Kidney (tissue), 14 donors: ENCODE results near the gene FOS. TPM values are rescaled to one million over a fixed set of nuclear protein-coding genes. Genes with fewer than 3 reads are reported as not detected.

ENCODE experiments used
- DNase-seq, 5 donors: peaks; one replicate each; pipeline ENCODE4 v3.0.0-alpha.2; 2013 to 2020
- FAIRE-seq: peaks from 2 replicates; lab custom pipeline; 2012; peaks lifted over from hg19 to GRCh38; lab: Jason Lieb, UNC
- H3K27ac ChIP-seq, 2 donors: one replicate each; pipeline ENCODE4 v1.7.0; 2013; ENCODE audit warnings: low read depth in 2 of 2, low read length in 2 of 2, inconsistent platforms in 1 of 2
- H3K27me3 ChIP-seq: one replicate; pipeline ENCODE4 v1.7.1; 2013; ENCODE audit warnings: low read length, inconsistent platforms; ENCODE audit not compliant: control insufficient read depth, insufficient read depth
- H3K36me3 ChIP-seq, 3 donors: one replicate each; pipeline versions ENCODE4 v1.7.0 to v1.7.1; 2013; ENCODE audit warnings: low read length in 3 of 3, control low read depth in 1 of 3, inconsistent platforms in 1 of 3; ENCODE audit not compliant: insufficient read depth in 3 of 3, control insufficient read depth in 2 of 3
- H3K4me1 ChIP-seq, 3 donors: one replicate each; pipeline versions ENCODE4 v1.7.0 to v1.7.1; 2013; ENCODE audit warnings: low read length in 3 of 3, inconsistent platforms in 1 of 3, low read depth in 1 of 3; ENCODE audit not compliant: control insufficient read depth in 2 of 3, insufficient read depth in 2 of 3
- H3K4me3 ChIP-seq, 3 donors: one replicate each; pipeline versions ENCODE4 v1.7.0 to v1.8.1; 2013; ENCODE audit warnings: low read length in 3 of 3, control low read depth in 1 of 3, inconsistent platforms in 1 of 3
- H3K9ac ChIP-seq, 3 donors: one replicate each; pipeline versions ENCODE4 v1.7.0 to v1.7.1; 2013; ENCODE audit warnings: low read length in 3 of 3, control low read depth in 1 of 3, inconsistent platforms in 1 of 3
- H3K9me3 ChIP-seq, 3 donors: one replicate each; pipeline versions ENCODE4 v1.7.0 to v1.7.1; 2013; ENCODE audit warnings: low read length in 3 of 3, control low read depth in 1 of 3, inconsistent platforms in 1 of 3; ENCODE audit not compliant: control insufficient read depth in 2 of 3, insufficient read depth in 1 of 3
- intact Hi-C: fragments of 100-400 bp; cut with DNase I; formaldehyde crosslinking; loops from one replicate; pipeline ENCODE4 v1.11.1; 2022
- polyA plus RNA-seq: library from polyadenylated mRNA; stranded (reverse); fragments of 350-450 nt; fragmentation: Illumina TruSeq; extraction: RNeasy Lipid Tissue Mini Kit (QIAGEN cat#74804); gene quantifications from one replicate; pipeline ENCODE4 v1.2.3, GENCODE V29; 2014; ENCODE audit warnings: low read depth, low replicate concordance; ENCODE audit not compliant: insufficient read depth
- total RNA-seq: library from RNA; stranded (reverse); fragmentation: NEBNext Ultra II Directional; extraction: Animal tissue kit (Norgen Biotek cat#: 25700); gene quantifications from one replicate; pipeline ENCODE4 v1.2.1, GENCODE V29; 2021
- TF ChIP-seq, protein P1 (sequence below): IDR thresholded peaks from 3 replicates; pipeline ENCODE4 v1.5.1; 2012; ENCODE audit warnings: mild to moderate bottlenecking, moderate library complexity, borderline replicate concordance; ENCODE audit not compliant: insufficient read depth; ENCODE audit errors: extremely low read depth
- donor health status: control.
- donor health status: control.
- donor health status: control.
- donor health status: control.
- donor health status: control.
- donor health status: DM: yes; HTN: yes; CAD: no.
- donor health status: Normal renal cell carcinoma (clear cell type).

FOS gene
- total and polyA plus RNA-seq, 2 donors from 2014 or later = 116 to 193 TPM

DNA sequence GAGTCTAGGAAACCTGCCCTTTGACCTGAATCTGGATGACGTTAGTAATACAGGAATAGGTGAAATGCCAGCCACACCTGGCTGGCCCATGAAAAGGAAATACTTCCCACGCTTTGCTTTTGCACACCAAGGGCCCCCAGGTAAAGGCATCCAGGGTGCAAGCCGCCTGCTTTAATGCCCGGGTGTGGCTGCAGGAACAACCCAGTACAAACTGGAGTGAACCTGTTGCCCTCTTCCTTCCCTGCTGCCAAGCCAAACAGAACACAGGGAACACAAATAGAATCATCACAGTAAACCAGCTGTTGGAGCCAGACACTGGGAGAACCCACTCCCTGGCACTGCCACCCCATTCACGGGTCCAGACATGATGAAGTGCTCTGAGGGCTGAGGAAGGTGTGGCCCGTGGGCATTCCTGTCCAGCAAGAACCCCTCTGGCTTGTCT, 24.2 kb upstream of the FOS start:
- TF ChIP-seq, protein P1, sequence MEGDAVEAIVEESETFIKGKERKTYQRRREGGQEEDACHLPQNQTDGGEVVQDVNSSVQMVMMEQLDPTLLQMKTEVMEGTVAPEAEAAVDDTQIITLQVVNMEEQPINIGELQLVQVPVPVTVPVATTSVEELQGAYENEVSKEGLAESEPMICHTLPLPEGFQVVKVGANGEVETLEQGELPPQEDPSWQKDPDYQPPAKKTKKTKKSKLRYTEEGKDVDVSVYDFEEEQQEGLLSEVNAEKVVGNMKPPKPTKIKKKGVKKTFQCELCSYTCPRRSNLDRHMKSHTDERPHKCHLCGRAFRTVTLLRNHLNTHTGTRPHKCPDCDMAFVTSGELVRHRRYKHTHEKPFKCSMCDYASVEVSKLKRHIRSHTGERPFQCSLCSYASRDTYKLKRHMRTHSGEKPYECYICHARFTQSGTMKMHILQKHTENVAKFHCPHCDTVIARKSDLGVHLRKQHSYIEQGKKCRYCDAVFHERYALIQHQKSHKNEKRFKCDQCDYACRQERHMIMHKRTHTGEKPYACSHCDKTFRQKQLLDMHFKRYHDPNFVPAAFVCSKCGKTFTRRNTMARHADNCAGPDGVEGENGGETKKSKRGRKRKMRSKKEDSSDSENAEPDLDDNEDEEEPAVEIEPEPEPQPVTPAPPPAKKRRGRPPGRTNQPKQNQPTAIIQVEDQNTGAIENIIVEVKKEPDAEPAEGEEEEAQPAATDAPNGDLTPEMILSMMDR = no peak
- H3K4me3 ChIP-seq = peak overlapping the region in 1 of 3 donors; percentile 39
- FAIRE-seq (no peak), DNase-seq (peak; percentile 41 to 93 (median 60))
- H3K27ac ChIP-seq = peak overlapping the region; percentile 77 to 90
- no peaks in the 10 kb centered on the region for H3K36me3 ChIP-seq
- H3K9me3 ChIP-seq = no peaks in the 10 kb centered on the region
- no peaks in the 10 kb centered on the region for H3K27me3 ChIP-seq
- peaks cover 11 to 31% (median 20%) of the 10 kb centered on the region in 3 donors for H3K4me1 ChIP-seq
- intact Hi-C loops = no loop called here
- H3K9ac ChIP-seq = peak overlapping the region in 1 of 3 donors; percentile 49

DNA sequence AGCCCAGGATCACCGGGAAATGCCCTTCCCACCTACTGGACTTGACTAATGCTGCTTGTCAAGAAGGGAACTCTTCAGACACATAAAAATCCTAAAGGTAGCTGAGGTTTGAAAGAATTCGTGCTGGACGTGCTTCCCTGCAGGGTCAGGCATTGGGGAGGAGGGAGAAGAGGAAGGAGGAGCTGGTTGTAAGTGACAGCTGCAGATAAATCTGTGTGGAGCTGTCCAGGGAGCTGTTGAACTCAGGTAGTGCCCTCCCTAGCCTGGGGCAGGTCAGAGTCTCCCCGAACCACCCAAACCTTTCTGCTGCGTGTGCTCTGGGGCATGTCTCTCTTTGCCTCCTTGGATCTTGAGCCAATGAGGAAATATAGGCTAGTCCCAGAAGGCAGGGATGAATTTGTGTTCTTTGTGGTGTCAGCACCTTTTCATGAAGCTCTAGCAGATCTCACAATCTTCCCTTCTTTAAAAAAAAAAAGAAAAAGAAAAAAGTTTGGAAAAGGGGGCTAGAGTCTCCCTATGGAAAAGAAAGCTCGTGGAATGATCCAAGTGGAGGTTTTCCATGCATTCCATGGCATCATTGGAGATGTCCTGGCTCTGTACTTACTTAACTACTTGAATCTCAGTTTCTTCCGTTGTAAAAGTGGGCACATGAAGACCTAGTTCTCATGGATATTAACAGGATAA, 23.6 kb upstream of the FOS start:
- Histone ChIP-seq H3K4me3 (peak overlapping the region in 1 of 3 donors; percentile 39), H3K27ac (peak overlapping the region; percentile 77 to 90), H3K36me3 (no peaks in the 10 kb centered on the region), H3K9ac (peak overlapping the region in 1 of 3 donors; percentile 49), H3K27me3 (no peaks in the 10 kb centered on the region), H3K9me3 (no peaks in the 10 kb centered on the region), H3K4me1 (peaks cover 16 to 37% (median 23%) of the 10 kb centered on the region in 3 donors)
- TF ChIP-seq, protein P1 = no peak
- intact Hi-C loops = no loop called here
- DNase-seq (peak in 3 of 5 donors; percentile 38 to 66 (median 65)), FAIRE-seq (no peak)

DNA sequence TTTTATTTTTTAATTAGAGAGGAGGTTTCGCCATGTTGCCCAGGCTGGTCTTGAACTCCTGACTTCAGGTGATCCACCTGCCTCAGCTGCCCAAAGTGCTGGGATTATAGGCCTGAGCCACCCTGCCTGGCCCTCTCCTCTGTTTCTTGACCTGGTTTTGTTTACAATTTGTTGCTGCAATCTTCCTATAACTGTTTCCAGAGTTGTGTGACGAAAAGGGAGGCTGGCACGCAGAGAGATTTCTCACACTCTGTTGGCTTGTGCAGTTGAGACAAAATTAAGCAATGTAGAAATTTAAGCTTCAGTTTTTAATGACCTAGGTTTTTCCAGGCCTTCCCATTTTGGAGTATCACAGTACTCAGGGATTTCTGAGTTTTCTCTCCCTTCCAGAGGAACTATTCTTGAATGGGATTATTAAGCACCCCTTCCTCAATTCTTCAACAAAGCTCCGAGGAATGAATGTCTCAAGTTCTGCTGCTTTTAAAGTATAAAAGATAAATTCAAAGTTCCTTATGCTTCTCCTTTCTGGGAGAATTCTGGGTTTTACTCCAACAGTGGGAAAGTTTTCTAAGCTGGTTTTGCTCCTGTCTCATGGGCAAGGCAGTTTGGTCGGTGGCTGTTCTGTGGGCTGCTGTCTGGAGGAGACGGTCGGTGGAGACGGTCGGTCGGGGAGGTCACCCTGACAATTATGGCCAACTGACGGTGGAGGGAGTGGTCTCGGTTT, 20.4 kb upstream of the FOS start:
- Histone ChIP-seq H3K27ac (peak overlapping the region; percentile 96 to 99), H3K27me3 (no peaks in the 10 kb centered on the region), H3K4me3 (peak overlapping the region; percentile 74 to 91 (median 76)), H3K9ac (peak overlapping the region; percentile 61 to 96 (median 68)), H3K9me3 (no peaks in the 10 kb centered on the region), H3K36me3 (no peaks in the 10 kb centered on the region), H3K4me1 (peaks cover 19 to 37% (median 20%) of the 10 kb centered on the region in 3 donors)
- TF ChIP-seq, protein P1 = no peak
- no peak for DNase-seq
- intact Hi-C loops = no loop called here
- FAIRE-seq = no peak
